ENCODE data around the gene FREM2.

FREM2 gene

DNA sequence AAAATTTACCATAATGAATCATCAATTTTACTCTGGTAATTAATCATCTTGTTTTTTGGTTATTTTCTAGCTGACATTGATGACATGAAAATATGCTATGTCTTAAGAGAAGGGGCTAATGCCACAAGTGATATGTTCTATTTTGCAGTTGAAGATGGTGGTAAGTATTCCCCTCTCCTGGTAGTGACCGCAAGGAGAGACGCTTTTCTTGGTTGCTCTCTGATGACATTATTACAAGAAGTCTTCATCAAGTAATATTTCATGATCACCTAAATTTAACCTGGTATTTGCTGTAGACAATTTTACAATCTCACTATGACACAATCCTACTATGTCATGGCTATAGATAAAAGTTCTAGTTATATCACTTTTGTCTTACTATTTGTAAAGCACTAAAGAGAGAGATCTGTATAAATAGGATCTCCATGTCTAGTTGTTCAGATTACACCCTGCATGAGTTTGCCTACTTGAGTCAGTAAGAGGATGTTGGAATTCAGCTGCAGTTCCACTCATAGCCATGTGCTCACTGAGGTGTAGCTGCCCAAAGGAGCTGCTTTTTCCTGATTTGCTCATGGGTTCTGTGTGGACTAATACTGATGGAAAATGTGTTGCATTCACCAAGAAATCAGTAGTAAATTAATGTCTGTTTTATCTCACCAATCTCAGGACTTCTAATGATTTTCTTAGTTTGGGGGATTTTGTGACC, 10.9 kb downstream of the FREM2 start:
- H3K27ac Mint-ChIP-seq, result no peak overlapping the region

DNA sequence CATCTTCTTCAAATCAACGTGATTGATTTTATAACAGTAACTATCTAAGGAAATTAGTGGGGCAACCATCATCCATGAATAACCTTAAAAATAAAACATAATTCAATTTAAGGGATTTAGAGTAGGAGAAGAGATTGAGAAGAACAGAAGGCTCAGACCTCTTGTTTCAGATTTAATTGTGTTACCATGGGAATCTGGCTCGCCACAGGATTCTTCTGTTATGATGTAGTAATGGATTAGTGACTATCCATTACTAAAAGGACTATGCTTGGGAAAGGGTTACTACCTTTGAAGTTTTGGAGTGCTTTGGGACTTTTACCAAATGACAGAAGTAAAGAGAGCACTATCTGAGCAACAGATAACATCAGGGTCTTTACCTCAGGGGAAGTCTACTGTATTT, 13.2 kb downstream of the FREM2 start:
- Mint-ChIP-seq H3K4me1 (no peaks in the 10 kb centered on the region), H3K36me3 (ENCODE audit: low read depth) (no peaks in the 10 kb centered on the region), H3K9me3 (peaks cover 9% of the 10 kb centered on the region), H3K27me3 (no peaks in the 10 kb centered on the region), H3K4me3 (no peak overlapping the region), H3K27ac (no peak overlapping the region)
- DNase-seq (no peak), ATAC-seq (no peak)

More for the DNA sequence above, 10.9 kb downstream of the FREM2 start:
- ATAC-seq, result no peak
- Mint-ChIP-seq H3K4me3 (no peak overlapping the region), H3K27me3 (no peaks in the 10 kb centered on the region), H3K9me3 (peaks cover 5% of the 10 kb centered on the region), H3K4me1 (no peaks in the 10 kb centered on the region), H3K36me3 (ENCODE audit: low read depth) (no peaks in the 10 kb centered on the region)
- no peak for DNase-seq

DNA sequence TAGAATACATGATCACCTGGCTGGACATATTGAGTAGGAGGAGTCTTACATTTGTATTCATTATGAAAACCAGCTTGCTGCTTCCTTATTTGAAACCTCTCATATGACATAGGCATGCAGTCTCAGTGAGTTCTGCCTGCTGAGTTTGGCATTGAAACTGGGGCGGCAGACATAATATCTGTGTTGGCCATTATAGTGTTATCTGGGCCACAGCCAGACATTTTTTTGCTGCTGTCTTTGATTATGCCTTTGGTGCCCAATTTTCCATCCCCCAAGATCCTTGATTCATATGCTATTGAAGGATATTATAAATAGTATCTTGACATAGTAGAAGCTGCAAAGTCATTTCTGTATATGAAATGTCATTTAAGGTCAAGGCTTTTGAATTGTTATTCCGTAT, 15.8 kb downstream of the FREM2 start:
- Mint-ChIP-seq H3K4me3 (no peak overlapping the region), H3K4me1 (no peaks in the 10 kb centered on the region), H3K9me3 (peaks cover 5% of the 10 kb centered on the region), H3K27me3 (no peaks in the 10 kb centered on the region), H3K27ac (no peak overlapping the region), H3K36me3 (ENCODE audit: low read depth) (no peaks in the 10 kb centered on the region)
- no peak for DNase-seq
- ATAC-seq, result no peak

- Mint-ChIP-seq H3K27ac (no peak overlapping the region), H3K4me1 (no peaks in the 10 kb centered on the region), H3K27me3 (no peaks in the 10 kb centered on the region), H3K36me3 (ENCODE audit: low read depth) (no peaks in the 10 kb centered on the region), H3K9me3 (peaks cover 5% of the 10 kb centered on the region), H3K4me3 (no peak overlapping the region)
- ATAC-seq (no peak), DNase-seq (no peak)
Measured at GRCh38 chr13:38703255-38703654, 16.4 kb downstream of the FREM2 start.

- Mint-ChIP-seq H3K4me3 (no peak overlapping the region), H3K27me3 (no peaks in the 10 kb centered on the region), H3K9me3 (peaks cover 5% of the 10 kb centered on the region), H3K27ac (no peak overlapping the region), H3K36me3 (ENCODE audit: low read depth) (no peaks in the 10 kb centered on the region), H3K4me1 (no peaks in the 10 kb centered on the region)
- ATAC-seq (no peak), DNase-seq (no peak)
Measured at GRCh38 chr13:38705365-38705764, 18.5 kb downstream of the FREM2 start.

DNA sequence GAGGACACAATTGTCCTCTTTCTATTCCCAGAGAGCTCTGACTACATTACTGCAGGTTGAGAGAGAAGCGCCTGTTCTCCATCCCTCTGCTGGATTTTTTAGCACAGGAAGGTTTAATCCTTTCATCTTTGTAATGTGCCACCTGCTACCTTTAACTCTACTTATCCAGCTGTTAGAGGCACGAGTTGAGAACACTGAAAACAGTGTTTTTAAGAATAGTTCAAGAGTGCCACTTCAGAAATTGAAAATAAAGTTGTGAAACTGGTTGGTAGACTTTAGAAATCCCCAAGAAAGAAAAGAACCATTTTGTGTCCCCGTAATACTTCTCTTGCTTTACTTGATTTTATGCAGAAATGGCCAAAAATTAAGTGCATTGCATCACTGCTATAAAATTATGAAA, 20.6 kb downstream of the FREM2 start:
- Mint-ChIP-seq H3K36me3 (ENCODE audit: low read depth) (no peaks in the 10 kb centered on the region), H3K9me3 (peaks cover 5% of the 10 kb centered on the region), H3K27ac (no peak overlapping the region), H3K4me1 (no peaks in the 10 kb centered on the region), H3K4me3 (no peak overlapping the region), H3K27me3 (no peaks in the 10 kb centered on the region)
- DNase-seq (no peak), ATAC-seq (no peak)

- DNase-seq (no peak), ATAC-seq (no peak)
- no peak overlapping the region for H3K27ac Mint-ChIP-seq
- H3K9me3 Mint-ChIP-seq, result no peaks in the 10 kb centered on the region
- no peaks in the 10 kb centered on the region for H3K4me1 Mint-ChIP-seq
- H3K27me3 Mint-ChIP-seq, result no peaks in the 10 kb centered on the region
- no peaks in the 10 kb centered on the region for H3K36me3 Mint-ChIP-seq (ENCODE audit: low read depth)
- H3K4me3 Mint-ChIP-seq, result no peak overlapping the region
Measured at GRCh38 chr13:38713046-38713445, 26.2 kb downstream of the FREM2 start.

DNA sequence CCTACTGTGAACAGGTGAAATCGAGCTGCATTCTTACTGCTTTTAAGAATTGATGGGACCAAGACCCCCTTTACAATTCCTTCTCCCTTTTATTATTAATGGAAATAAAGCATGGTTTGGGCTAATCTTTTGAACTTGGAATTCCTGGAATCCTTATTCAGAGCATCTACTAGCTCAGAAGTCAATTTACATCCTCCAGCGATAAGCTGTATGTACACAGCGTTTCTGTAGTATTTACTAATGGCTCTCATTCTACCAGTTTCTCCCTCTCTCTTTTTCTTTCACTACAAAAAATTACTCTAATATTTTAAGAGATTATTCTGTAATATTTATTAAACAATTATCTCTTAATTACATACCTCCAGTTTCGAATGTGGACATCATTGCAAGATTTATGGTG, 31.5 kb downstream of the FREM2 start:
- no peak for ATAC-seq
- Mint-ChIP-seq H3K9me3 (no peaks in the 10 kb centered on the region), H3K27ac (no peak overlapping the region), H3K27me3 (no peaks in the 10 kb centered on the region), H3K4me1 (no peaks in the 10 kb centered on the region), H3K4me3 (no peak overlapping the region), H3K36me3 (ENCODE audit: low read depth) (no peaks in the 10 kb centered on the region)
- DNase-seq, result no peak

DNA sequence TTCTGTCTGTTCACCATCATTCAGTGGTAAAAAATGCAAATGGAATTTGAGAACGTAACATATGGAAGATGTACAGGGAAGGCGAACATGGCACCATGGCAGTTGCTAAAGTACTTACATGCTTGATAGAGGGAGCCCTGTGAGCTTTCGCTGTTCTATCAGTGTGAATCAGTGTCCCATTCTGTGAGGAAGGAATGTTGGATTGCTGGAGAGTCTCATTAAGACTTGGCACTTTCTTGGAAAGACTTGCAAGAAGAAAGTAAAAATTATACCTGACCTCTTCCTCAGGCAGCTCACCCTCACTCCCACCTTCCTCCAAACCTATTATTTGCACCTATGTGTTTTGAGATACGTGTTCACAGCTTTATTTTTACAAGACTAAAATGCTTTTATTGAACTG, 43.5 kb downstream of the FREM2 start:
- Mint-ChIP-seq H3K4me1 (no peaks in the 10 kb centered on the region), H3K9me3 (no peaks in the 10 kb centered on the region), H3K27me3 (peaks cover 3% of the 10 kb centered on the region), H3K36me3 (ENCODE audit: low read depth) (no peaks in the 10 kb centered on the region), H3K27ac (no peak overlapping the region), H3K4me3 (no peak overlapping the region)
- ATAC-seq (no peak), DNase-seq (no peak)

- no peak overlapping the region for H3K27ac Mint-ChIP-seq
- peaks cover 3% of the 10 kb centered on the region for H3K27me3 Mint-ChIP-seq
- H3K36me3 Mint-ChIP-seq (ENCODE audit: low read depth), result no peaks in the 10 kb centered on the region
- no peak for ATAC-seq
- no peak overlapping the region for H3K4me3 Mint-ChIP-seq
- H3K4me1 Mint-ChIP-seq, result no peaks in the 10 kb centered on the region
- no peak for DNase-seq
- H3K9me3 Mint-ChIP-seq, result no peaks in the 10 kb centered on the region
Measured at GRCh38 chr13:38733146-38733545, 46.3 kb downstream of the FREM2 start.

- H3K27me3 Mint-ChIP-seq, result peaks cover 3% of the 10 kb centered on the region
- ATAC-seq, result no peak
- no peaks in the 10 kb centered on the region for H3K36me3 Mint-ChIP-seq (ENCODE audit: low read depth)
- H3K27ac Mint-ChIP-seq, result no peak overlapping the region
- no peak for DNase-seq
- no peaks in the 10 kb centered on the region for H3K9me3 Mint-ChIP-seq
- no peak overlapping the region for H3K4me3 Mint-ChIP-seq
- H3K4me1 Mint-ChIP-seq, result no peaks in the 10 kb centered on the region
Measured at GRCh38 chr13:38735665-38736440, 49.0 kb downstream of the FREM2 start.

DNA sequence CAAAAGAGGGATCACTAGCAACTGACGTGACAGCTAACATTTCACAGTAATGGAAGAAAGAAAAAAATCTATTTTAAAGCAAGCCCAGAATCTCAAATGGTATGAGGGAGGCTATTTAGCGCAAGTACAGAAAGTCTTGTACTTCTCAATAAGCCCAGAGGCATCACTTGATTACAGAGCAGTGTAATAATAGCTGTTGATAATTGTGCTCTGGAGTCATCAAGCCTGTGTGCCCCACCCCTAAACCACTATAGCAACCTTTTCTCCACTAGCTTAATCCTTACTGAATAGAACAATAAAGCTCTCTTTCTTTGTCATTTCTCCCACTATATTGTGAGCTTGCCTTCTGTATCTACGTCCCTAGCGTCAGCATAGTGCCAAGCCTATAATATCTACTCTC, 56.6 kb downstream of the FREM2 start:
- Mint-ChIP-seq H3K4me3 (no peak overlapping the region), H3K9me3 (no peaks in the 10 kb centered on the region), H3K27ac (no peak overlapping the region), H3K27me3 (peaks cover 2% of the 10 kb centered on the region), H3K36me3 (ENCODE audit: low read depth) (no peaks in the 10 kb centered on the region), H3K4me1 (no peaks in the 10 kb centered on the region)
- no peak for ATAC-seq
- no peak for DNase-seq

- ATAC-seq (no peak), DNase-seq (no peak)
- Mint-ChIP-seq H3K4me1 (no peaks in the 10 kb centered on the region), H3K4me3 (no peak overlapping the region), H3K27me3 (no peaks in the 10 kb centered on the region), H3K9me3 (no peaks in the 10 kb centered on the region), H3K36me3 (ENCODE audit: low read depth) (no peaks in the 10 kb centered on the region), H3K27ac (no peak overlapping the region)
Measured at GRCh38 chr13:38752686-38753085, 65.8 kb downstream of the FREM2 start.

DNA sequence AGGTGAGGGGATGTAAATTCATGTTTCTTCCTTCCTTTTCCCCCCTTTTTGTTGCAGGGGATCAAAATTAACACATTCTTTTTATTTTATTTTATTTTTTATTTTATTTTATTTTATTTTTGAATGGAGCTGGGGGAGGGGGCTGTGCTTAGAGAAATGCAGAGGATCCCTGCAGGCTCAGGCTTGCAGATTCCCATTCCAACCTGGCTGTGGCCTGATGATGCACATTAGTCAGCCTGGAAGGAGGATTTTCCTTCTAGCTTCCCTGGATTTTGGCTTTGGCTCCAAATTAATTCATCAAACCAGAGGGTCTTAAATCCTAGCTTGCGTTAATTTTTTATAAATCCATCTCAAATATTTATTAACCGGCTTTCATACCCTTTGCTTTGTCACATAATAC, 67.0 kb downstream of the FREM2 start:
- H3K4me1 Mint-ChIP-seq, result no peaks in the 10 kb centered on the region
- H3K36me3 Mint-ChIP-seq (ENCODE audit: low read depth), result no peaks in the 10 kb centered on the region
- H3K4me3 Mint-ChIP-seq, result no peak overlapping the region
- no peaks in the 10 kb centered on the region for H3K9me3 Mint-ChIP-seq
- no peak overlapping the region for H3K27ac Mint-ChIP-seq
- H3K27me3 Mint-ChIP-seq, result peaks cover 8% of the 10 kb centered on the region
- DNase-seq (no peak), ATAC-seq (no peak)

- DNase-seq, result no peak
- no peaks in the 10 kb centered on the region for H3K36me3 Mint-ChIP-seq (ENCODE audit: low read depth)
- H3K4me3 Mint-ChIP-seq, result no peak overlapping the region
- H3K9me3 Mint-ChIP-seq, result no peaks in the 10 kb centered on the region
- peaks cover 12% of the 10 kb centered on the region for H3K27me3 Mint-ChIP-seq
- ATAC-seq, result no peak
- no peak overlapping the region for H3K27ac Mint-ChIP-seq
- H3K4me1 Mint-ChIP-seq, result no peaks in the 10 kb centered on the region
Measured at GRCh38 chr13:38755793-38756192, 68.9 kb downstream of the FREM2 start.

Measured in activated naive CD8-positive, alpha-beta T cell treated with anti-CD3 and anti-CD28 coated beads, Interleukin-2, amount 50 U/mL, for 24 hours (primary cell).